HG03095 (cell line): Measurements from ENCODE around the gene OR6A2.

Source experiments
- ATAC-seq: cut with Tn5 transposase; IDR thresholded peaks from one replicate; pipeline ENCODE4 v1.9.1; 2021; ENCODE audit warnings: moderate library complexity; ENCODE audit not compliant: unreplicated experiment

The OR6A2 gene

GRCh38 chr11:6757373-6757967 is 42.0 kb downstream of the OR6A2 start:
- no peak for ATAC-seq

- no peak for ATAC-seq
Observed at GRCh38 chr11:6755953-6756347, 43.5 kb downstream of the OR6A2 start.

GRCh38 chr11:6755303-6755952 is 44.1 kb downstream of the OR6A2 start:
- no peak for ATAC-seq

GRCh38 chr11:6747097-6747668 is 52.3 kb downstream of the OR6A2 start:
- no peak for ATAC-seq

- no peak for ATAC-seq
Observed at GRCh38 chr11:6746626-6747025, 52.9 kb downstream of the OR6A2 start.

GRCh38 chr11:6746086-6746618 is 53.3 kb downstream of the OR6A2 start:
- peak; percentile 82 for ATAC-seq

- peak; percentile 50 for ATAC-seq
Observed at GRCh38 chr11:6745465-6746015, 53.9 kb downstream of the OR6A2 start.

GRCh38 chr11:6745018-6745417 is 54.5 kb downstream of the OR6A2 start:
- ATAC-seq, result no peak

- ATAC-seq, result no peak
Observed at GRCh38 chr11:6742260-6742659, 57.2 kb downstream of the OR6A2 start.
